Measurements from ENCODE around the gene LHX2. TPM values are rescaled to one million over a fixed set of nuclear protein-coding genes. Genes with fewer than 3 reads are reported as not detected.
A peak's percentile ranks its signal among the peaks of the same experiment; 100 is the strongest.

The LHX2 gene
- total RNA-seq, 1 donor from 2014 or later: not detected

- FAIRE-seq: no peak
- no peak overlapping the region for H3K4me3 ChIP-seq (ENCODE audit: low read depth, low read length)
- no peak for TF ChIP-seq CTCF (IDR thresholded peaks at IDR 0.05; ENCODE audit: insufficient read depth, low read length, severe bottlenecking)
- peak; percentile 38 for DNase-seq (ENCODE audit: low read depth)
- peaks cover 56% of the 10 kb centered on the region for H3K27me3 ChIP-seq (ENCODE audit: control insufficient read depth, insufficient read depth, low read length)
- no peaks in the 10 kb centered on the region for H3K36me3 ChIP-seq (ENCODE audit: control insufficient read depth, insufficient read depth, low read length)
Measured at GRCh38 chr9:124022201-124023121, 10.9 kb downstream of the LHX2 start.

GRCh38 chr9:124024107-124024506 is 12.5 kb downstream of the LHX2 start:
- no peak for FAIRE-seq
- no peak for DNase-seq (ENCODE audit: low read depth)
- H3K36me3 ChIP-seq (ENCODE audit: control insufficient read depth, insufficient read depth, low read length): no peaks in the 10 kb centered on the region
- H3K4me3 ChIP-seq (ENCODE audit: low read depth, low read length): no peak overlapping the region
- TF ChIP-seq CTCF (IDR thresholded peaks at IDR 0.05; ENCODE audit: insufficient read depth, low read length, severe bottlenecking): no peak
- peaks cover 45% of the 10 kb centered on the region for H3K27me3 ChIP-seq (ENCODE audit: control insufficient read depth, insufficient read depth, low read length)

GRCh38 chr9:124029617-124030016 is 18.0 kb downstream of the LHX2 start:
- TF ChIP-seq CTCF (IDR thresholded peaks at IDR 0.05; ENCODE audit: insufficient read depth, low read length, severe bottlenecking): no peak
- DNase-seq (ENCODE audit: low read depth) (no peak), FAIRE-seq (no peak)
- H3K36me3 ChIP-seq (ENCODE audit: control insufficient read depth, insufficient read depth, low read length): no peaks in the 10 kb centered on the region
- peaks cover 25% of the 10 kb centered on the region for H3K27me3 ChIP-seq (ENCODE audit: control insufficient read depth, insufficient read depth, low read length)
- no peak overlapping the region for H3K4me3 ChIP-seq (ENCODE audit: low read depth, low read length)

GRCh38 chr9:124030969-124031451 is 19.4 kb downstream of the LHX2 start:
- FAIRE-seq (no peak), DNase-seq (ENCODE audit: low read depth) (no peak)
- H3K27me3 ChIP-seq (ENCODE audit: control insufficient read depth, insufficient read depth, low read length): peaks cover 23% of the 10 kb centered on the region
- H3K4me3 ChIP-seq (ENCODE audit: low read depth, low read length): no peak overlapping the region
- no peak for TF ChIP-seq CTCF (IDR thresholded peaks at IDR 0.05; ENCODE audit: insufficient read depth, low read length, severe bottlenecking)
- H3K36me3 ChIP-seq (ENCODE audit: control insufficient read depth, insufficient read depth, low read length): no peaks in the 10 kb centered on the region

GRCh38 chr9:124032247-124032646 is 20.7 kb downstream of the LHX2 start:
- DNase-seq (ENCODE audit: low read depth): no peak
- TF ChIP-seq CTCF (IDR thresholded peaks at IDR 0.05; ENCODE audit: insufficient read depth, low read length, severe bottlenecking): no peak
- no peaks in the 10 kb centered on the region for H3K36me3 ChIP-seq (ENCODE audit: control insufficient read depth, insufficient read depth, low read length)
- H3K4me3 ChIP-seq (ENCODE audit: low read depth, low read length): no peak overlapping the region
- no peak for FAIRE-seq
- H3K27me3 ChIP-seq (ENCODE audit: control insufficient read depth, insufficient read depth, low read length): peaks cover 23% of the 10 kb centered on the region

Data from bronchial epithelial cell (primary cell).